SJSA1 (cell line): ENCODE data around the gene ADARB2. TPM values are rescaled to one million over a fixed set of nuclear protein-coding genes. Genes with fewer than 3 reads are reported as not detected.
"Not testable (repeated sequence)": the region's sequence is repeated elsewhere in the genome, so short reads cannot be mapped to it uniquely, and the experiment has no call there.

Source experiments
- DNase-seq, 2 experiments: peaks; one replicate each; pipeline ENCODE4 v3.0.0-alpha.2; 2015 to 2020; ENCODE audit warnings: low spot score in 2 of 2, low read depth in 1 of 2
- H3K27ac ChIP-seq: fragments of 250-450 bp; sonication (Bioruptor Pico); 2 replicates; pipeline ENCODE4 v1.5.1; 2020; ENCODE audit warnings: mild to moderate bottlenecking, moderate library complexity
- H3K27me3 ChIP-seq: fragments of 250-450 bp; sonication (Bioruptor Pico); replicated peaks from 2 replicates; pipeline ENCODE4 v1.5.1; 2020; ENCODE audit warnings: mild to moderate bottlenecking, moderate library complexity
- H3K36me3 ChIP-seq: fragments of 250-450 bp; sonication (Bioruptor Pico); 2 replicates; pipeline ENCODE4 v1.5.1; 2020; ENCODE audit warnings: mild to moderate bottlenecking
- H3K4me1 ChIP-seq: fragments of 250-450 bp; sonication (Bioruptor Pico); replicated peaks from 2 replicates; pipeline ENCODE4 v1.6.1; 2021; ENCODE audit warnings: mild to moderate bottlenecking
- H3K4me3 ChIP-seq: fragments of 250-450 bp; sonication (Bioruptor Pico); 2 replicates; pipeline ENCODE4 v1.5.1; 2020; ENCODE audit warnings: mild to moderate bottlenecking
- H3K9me3 ChIP-seq: fragments of 250-450 bp; sonication (Bioruptor Pico); replicated peaks from 2 replicates; pipeline ENCODE4 v1.5.1; 2020; ENCODE audit warnings: mild to moderate bottlenecking
- total RNA-seq: library from RNA; depleted of rRNA; stranded (reverse); fragments of >200 nt; shearing (Covaris generic); gene quantifications from 2 replicates; pipeline ENCODE4 v1.2.3, GENCODE V29; 2014

ADARB2 gene
- total RNA-seq, 1 experiment from 2014 or later, result not detected

DNA sequence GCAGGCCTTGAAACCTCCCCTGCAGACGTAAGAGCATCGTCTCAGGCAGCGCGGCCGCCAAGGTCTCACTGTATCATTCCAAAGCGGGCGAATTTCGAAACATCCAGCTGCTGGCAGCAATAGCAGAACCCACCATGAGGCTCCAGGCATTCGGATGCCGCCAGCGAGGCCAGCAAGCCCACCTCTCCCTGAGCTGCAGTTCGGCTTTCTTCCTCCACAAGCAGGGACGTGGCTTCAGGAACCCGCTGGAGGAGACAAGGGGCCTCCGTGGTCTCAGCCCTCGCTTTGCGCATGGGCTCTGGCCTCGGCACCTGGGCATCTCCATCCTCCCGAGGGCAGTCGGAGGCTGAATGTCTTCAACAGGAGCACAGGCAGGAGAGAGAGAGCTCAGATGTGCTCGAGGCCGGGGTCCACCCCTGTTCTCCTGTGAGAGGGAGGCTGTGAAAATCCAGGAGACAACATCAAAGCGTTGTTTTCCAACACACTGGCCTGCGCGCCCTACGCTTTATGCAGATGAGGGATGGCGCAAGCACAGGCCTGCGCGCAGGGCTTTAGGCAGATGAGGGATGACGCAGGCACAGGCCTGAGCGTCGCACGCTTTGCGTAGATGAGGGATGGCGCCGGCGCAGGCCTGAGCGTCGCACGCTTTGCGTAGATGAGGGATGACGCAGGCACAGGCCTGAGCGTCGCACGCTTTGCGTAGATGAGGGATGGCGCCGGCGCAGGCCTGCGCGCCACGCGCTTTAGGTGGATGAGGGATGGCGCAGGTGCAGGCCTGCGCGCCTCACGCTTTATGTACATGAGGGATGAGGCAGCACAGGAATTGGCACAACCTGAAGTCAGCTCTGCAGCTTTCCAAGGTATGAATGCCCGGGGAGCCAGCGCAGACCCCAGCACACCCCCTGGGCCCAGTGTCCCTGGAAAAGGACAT is 577.9 kb downstream of the ADARB2 start:
- Histone ChIP-seq H3K27me3 (peaks cover 10% of the 10 kb centered on the region; the same call in 1 of the 2 replicates), H3K9me3 (no peaks in the 10 kb centered on the region; the same call in 1 of the 2 replicates), H3K4me1 (no peaks in the 10 kb centered on the region), H3K27ac (no peak overlapping the region), H3K4me3 (no peak overlapping the region), H3K36me3 (no peaks in the 10 kb centered on the region)
- DNase-seq, result peak in 1 of 2 experiments; percentile 40

DNA sequence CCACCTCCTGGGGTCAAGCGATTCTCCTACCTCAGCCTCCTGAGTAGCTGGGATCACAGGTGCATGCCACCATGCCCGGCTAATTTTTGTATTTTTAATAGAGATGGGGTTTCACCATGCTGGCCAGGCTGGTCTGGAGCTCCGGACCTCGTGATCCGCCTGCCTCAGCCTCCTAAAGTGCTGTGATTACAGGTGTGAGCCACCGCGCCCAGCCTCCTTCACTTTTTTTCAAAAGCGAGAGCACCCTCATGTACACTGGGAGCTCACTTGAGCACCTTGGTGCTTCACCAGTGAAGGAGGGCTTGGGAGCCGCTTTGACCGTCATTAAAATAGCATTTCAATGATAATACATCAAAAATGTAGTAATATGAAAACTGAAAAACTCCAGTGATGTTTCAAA is 578.8 kb downstream of the ADARB2 start:
- H3K27me3 ChIP-seq, result peaks cover 13% of the 10 kb centered on the region
- DNase-seq, result peak in 1 of 2 experiments; percentile 34
- H3K9me3 ChIP-seq, H3K4me3 ChIP-seq, H3K36me3 ChIP-seq, H3K4me1 ChIP-seq, H3K27ac ChIP-seq: not testable (repeated sequence)

DNA sequence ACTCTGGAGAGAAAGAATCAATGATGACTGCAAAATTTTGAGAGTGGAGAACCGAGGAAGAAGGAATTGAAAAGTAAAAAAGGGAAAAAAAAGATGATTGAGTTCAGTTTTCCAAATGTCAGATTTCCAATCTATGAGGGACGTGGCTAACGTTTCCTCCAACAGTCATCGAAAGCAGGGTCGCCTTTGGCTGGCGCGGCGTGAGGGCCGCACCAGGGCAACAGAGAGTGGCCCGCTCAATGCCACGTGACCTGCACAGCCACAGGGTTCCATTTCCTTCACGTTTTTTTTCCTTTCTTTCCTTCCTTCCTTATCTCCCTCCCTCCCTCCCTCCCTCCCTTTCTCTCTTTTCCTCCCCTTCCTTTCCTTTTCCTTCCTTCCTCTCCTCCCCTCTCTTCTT is 579.3 kb downstream of the ADARB2 start:
- Histone ChIP-seq H3K27me3 (peaks cover 18% of the 10 kb centered on the region), H3K4me1 (no peaks in the 10 kb centered on the region), H3K9me3 (no peaks in the 10 kb centered on the region; the same call in 1 of the 2 replicates), H3K27ac (no peak overlapping the region), H3K36me3 (no peaks in the 10 kb centered on the region), H3K4me3 (no peak overlapping the region)
- no peak for DNase-seq

DNA sequence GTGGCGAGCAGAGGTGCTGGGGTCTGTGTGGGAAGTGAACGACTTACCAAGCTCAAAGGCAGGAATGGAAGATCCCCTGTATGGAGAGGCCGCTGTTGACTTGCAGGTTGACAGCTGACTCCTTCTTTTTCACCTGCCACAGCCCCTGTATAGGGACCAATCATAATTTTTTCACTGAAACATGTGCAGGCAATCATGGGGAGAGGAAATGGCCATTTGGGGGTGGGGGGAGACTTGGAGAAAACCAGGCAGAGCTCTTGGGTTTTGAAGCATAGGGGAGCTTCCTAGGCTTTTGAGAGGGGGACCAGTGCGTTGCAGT is 579.8 kb downstream of the ADARB2 start:
- Histone ChIP-seq H3K4me1 (no peaks in the 10 kb centered on the region), H3K4me3 (no peak overlapping the region), H3K27ac (no peak overlapping the region), H3K27me3 (peaks cover 19% of the 10 kb centered on the region), H3K36me3 (no peaks in the 10 kb centered on the region), H3K9me3 (no peaks in the 10 kb centered on the region; the same call in 1 of the 2 replicates)
- DNase-seq, result no peak

DNA sequence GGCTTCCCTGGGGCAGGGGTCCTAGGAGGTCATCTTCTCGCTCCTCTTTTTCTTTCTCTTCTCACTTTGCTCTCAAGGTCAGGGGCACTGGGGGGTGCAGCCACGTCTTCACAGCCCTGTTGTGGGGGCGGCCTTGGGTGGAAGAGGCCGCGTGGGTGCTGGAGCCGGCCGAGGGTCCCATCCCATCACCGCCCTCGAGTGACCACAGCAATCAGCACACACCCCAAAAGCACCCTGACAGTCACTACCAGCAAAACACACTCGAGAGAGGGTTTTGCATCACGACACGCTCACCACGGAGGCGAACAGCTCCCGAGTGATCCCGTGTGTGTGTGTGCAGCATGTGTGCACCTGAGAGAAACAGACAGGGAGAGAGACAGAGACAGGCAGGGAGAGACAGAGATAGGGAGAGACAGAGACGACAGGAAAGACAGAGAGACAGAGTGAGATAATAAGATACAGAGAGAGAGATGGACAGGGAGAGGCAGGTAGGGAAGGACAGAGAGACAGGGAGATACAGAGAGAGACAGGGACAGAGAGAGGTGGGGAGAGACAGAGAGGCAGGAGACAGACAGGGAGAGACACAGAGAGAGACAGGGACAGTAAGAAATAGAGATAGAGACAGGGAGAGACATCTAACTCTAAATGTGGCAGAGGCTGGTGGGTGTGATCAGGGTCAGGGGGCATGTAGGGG is 580.3 kb downstream of the ADARB2 start:
- DNase-seq, result no peak
- Histone ChIP-seq H3K27ac (no peak overlapping the region), H3K9me3 (no peaks in the 10 kb centered on the region; the same call in 1 of the 2 replicates), H3K36me3 (no peaks in the 10 kb centered on the region), H3K4me3 (no peak overlapping the region), H3K4me1 (no peaks in the 10 kb centered on the region), H3K27me3 (peaks cover 19% of the 10 kb centered on the region)

DNA sequence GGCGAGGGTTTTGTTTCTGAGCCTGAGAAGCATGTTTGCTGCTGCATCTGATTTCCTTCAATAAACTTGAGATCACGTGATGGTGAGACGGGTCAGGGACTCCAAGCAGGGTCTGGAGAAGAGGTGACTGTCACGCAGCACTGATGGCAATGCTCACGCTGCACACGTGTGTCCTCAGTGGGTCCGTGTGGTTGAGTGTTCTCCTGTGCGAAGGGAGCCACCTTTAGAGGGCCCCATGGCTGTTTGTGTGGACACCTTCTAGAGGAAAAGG is 580.8 kb downstream of the ADARB2 start:
- H3K4me1 ChIP-seq, result no peaks in the 10 kb centered on the region
- no peak for DNase-seq
- H3K27me3 ChIP-seq, result peaks cover 19% of the 10 kb centered on the region
- no peaks in the 10 kb centered on the region for H3K36me3 ChIP-seq
- no peak overlapping the region for H3K4me3 ChIP-seq
- H3K27ac ChIP-seq, result no peak overlapping the region
- H3K9me3 ChIP-seq, result no peaks in the 10 kb centered on the region; the same call in 1 of the 2 replicates

DNA sequence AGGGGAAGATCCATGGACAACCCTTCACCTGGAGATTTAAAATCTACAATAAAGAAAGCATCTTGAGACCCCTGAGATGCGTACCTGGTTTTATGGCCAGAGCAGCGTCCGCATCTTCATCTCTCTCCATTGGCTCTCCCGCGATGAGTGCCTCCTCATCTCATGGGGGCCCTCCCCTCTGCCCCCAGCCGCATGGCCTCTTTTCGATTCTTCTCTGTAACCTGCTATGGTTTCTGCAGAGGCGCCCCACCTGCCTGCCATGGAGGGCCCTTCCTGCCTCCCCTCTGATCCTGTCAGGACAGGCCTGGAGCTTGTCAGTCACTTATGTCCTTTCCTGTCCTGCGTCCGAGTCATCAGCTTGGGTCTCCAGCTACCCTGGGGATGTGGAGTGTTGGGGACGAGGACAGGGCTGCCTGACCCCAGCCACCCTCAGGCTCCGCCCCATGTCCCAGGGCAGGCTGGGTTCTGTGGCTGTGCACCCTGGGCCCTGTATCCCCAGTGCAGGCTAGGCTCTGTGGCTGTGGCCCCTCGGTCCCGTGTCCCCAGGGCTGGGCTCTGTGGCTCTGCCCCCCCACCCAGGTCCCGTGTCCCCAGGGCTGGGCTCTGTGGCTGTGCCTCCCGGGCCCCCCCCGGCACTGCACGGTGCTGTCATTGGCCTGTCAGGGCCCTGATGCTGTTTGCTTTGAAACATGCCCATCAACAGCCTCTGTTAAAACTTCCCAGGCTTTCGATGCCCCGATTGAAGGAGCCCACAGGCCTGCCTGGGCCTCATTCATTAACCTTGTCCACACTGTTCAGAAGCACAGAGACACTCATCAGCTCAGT is 581.3 kb downstream of the ADARB2 start:
- Histone ChIP-seq H3K4me3 (no peak overlapping the region), H3K36me3 (no peaks in the 10 kb centered on the region), H3K9me3 (no peaks in the 10 kb centered on the region; the same call in 1 of the 2 replicates), H3K4me1 (no peaks in the 10 kb centered on the region), H3K27ac (no peak overlapping the region), H3K27me3 (peaks cover 19% of the 10 kb centered on the region)
- no peak for DNase-seq

DNA sequence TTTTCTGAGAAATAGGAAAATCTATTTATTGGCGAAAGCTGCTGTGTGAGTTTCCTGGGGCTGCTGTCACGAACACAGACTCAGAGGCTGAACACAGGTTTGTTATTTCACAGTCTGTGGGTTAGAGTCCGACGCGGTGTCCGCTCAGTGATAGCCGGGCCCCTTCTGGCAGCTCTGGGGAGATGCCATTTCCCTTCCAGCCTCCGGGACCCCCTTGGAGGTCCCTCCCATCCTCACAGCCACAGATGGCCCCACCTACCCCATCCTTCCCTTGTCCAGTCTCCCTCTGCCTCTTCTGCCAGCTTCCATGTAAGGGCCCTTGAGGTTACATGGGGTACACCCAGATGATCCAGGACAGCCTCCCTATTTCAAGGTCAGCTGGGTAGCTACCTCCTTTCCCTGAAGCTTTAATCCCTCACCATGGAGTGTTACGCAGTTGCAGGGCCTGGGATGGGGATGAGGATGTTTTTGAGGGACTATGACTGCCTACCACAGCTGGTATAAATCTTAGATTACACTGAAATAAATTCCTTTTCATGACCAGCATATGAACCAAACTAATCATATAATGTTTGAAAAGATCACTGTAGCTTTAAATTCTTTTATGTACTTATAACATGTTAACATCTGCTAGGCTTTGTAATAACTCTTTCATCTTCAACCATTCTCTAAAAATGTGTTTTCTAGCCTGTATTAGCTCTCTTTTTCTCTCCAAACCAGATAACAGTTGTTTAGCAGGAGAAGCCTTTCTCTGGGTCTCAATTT is 582.6 kb downstream of the ADARB2 start:
- H3K9me3 ChIP-seq, result no peaks in the 10 kb centered on the region
- no peak overlapping the region for H3K4me3 ChIP-seq
- DNase-seq, result no peak
- H3K27me3 ChIP-seq, result peaks cover 19% of the 10 kb centered on the region
- H3K36me3 ChIP-seq, result no peaks in the 10 kb centered on the region
- no peaks in the 10 kb centered on the region for H3K4me1 ChIP-seq
- no peak overlapping the region for H3K27ac ChIP-seq

DNA sequence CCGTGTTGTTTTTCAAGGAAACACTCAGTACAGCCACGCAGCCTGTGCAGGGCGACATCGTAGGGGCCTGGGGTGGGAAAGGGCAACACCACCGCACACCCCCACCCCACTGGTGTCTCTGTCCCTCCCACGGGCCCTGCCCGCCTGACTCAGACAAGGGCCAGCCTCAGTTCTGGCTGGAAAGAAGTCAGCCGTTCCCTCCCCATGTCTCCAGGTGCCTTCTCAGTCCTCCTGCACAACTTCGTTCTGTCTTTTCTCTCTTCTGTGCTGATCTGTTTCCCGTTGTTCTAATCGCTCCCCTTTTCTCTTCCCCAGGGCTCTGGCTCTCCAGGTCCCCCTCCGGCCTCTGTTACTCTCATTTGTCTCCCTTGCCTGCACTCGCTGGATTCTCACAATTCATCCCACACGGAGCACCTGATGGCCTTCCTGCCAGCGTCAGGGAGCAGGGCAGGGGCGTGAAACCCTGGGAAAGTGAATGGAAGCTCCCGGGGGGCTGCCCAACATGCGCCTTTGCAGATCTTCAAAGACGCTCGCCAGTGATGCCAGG is 583.4 kb downstream of the ADARB2 start:
- Histone ChIP-seq H3K36me3 (no peaks in the 10 kb centered on the region), H3K27me3 (peaks cover 19% of the 10 kb centered on the region), H3K4me1 (no peaks in the 10 kb centered on the region), H3K9me3 (no peaks in the 10 kb centered on the region), H3K4me3 (no peak overlapping the region), H3K27ac (no peak overlapping the region)
- peak in 1 of 2 experiments; percentile 25 for DNase-seq

DNA sequence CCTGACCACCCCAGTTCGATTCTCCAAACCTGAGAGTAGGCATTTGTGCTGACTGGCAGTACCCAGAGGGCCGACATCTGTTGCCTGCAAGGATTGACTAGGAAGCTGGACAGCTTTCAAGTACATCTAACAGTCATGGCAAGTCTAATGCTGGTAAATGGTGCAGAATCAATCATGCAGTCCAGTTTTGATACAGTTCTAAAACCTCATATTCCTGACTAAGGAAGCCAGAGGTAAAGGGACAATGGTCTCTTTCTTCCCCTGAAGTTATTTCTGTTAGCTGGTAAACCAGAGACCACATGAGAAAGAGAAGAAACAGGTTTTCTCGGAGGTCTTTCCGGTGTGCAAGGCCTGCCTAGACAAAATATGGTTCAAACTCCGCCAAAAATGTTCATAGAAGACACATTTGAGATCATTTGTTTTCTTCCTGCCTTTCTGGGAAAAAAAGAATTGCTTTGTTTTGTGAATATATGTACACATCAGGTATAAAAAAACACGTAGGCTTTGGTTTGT is 584.0 kb downstream of the ADARB2 start:
- Histone ChIP-seq H3K4me1 (no peaks in the 10 kb centered on the region), H3K9me3 (no peaks in the 10 kb centered on the region), H3K36me3 (no peaks in the 10 kb centered on the region), H3K27me3 (peaks cover 19% of the 10 kb centered on the region), H3K27ac (no peak overlapping the region), H3K4me3 (no peak overlapping the region)
- DNase-seq, result peak in 1 of 2 experiments; percentile 8

DNA sequence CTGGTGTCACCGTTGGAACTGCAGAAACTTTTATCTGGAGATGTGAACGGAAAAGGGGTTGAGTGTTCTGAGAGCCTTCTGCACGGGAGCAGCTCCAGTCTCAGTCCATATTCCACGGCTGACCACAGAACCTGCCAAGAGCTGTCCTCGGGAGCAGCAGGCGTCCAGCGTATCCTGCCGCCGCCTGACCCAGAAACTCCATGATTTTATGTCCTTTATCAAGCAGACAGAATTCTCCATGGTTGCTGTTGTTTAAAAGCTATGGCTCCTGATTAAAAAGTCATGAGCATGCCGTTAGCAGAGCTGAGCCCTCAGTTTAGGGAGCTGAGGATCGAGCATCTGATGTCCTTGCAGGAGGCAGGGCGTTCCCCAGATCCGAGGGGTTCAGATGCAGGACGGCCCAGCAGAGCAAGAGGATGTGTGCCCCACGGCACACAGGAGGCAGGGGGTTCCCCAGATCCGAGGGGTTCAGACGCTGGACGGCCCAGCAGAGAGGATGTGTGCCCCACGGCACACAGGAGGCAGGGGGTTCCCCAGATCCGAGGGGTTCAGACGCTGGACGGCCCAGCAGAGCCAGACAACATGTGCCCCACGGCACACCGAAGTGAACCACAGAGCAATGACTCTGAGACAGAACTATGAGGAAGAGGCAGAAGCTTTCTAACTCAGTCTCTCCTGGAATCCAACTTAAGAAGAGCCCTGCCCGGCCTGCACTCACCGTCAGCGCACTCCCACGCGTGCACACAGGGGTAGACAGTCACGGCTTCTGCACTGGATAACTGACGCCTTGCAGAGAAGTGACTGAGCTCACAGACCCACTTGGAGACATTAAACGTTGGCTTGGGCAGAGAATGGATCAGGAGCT is 584.7 kb downstream of the ADARB2 start:
- Histone ChIP-seq H3K36me3 (no peaks in the 10 kb centered on the region), H3K27ac (no peak overlapping the region), H3K4me3 (no peak overlapping the region), H3K4me1 (no peaks in the 10 kb centered on the region), H3K27me3 (peaks cover 19% of the 10 kb centered on the region), H3K9me3 (no peaks in the 10 kb centered on the region)
- DNase-seq, result no peak
